Measurements from ENCODE around the gene FBXO17.

Gene FBXO17

GRCh38 chr19:38915329-38916321 lies 59.9 kb downstream of the FBXO17 start:
- DNase-seq: no peak

- no peak for DNase-seq
Observed at GRCh38 chr19:38913958-38914357, 61.6 kb downstream of the FBXO17 start.

GRCh38 chr19:38912600-38913514 lies 62.7 kb downstream of the FBXO17 start:
- no peak for DNase-seq

GRCh38 chr19:38911388-38912001 lies 64.0 kb downstream of the FBXO17 start:
- DNase-seq: no peak

GRCh38 chr19:38910488-38910887 lies 65.1 kb downstream of the FBXO17 start:
- no peak for DNase-seq

- no peak for DNase-seq
Observed at GRCh38 chr19:38908911-38909310, 66.6 kb downstream of the FBXO17 start.

GRCh38 chr19:38907670-38908069 lies 67.9 kb downstream of the FBXO17 start:
- DNase-seq: no peak

- DNase-seq: no peak
Observed at GRCh38 chr19:38907227-38907626, 68.3 kb downstream of the FBXO17 start.

GRCh38 chr19:38905620-38906019 lies 69.9 kb downstream of the FBXO17 start:
- no peak for DNase-seq

- no peak for DNase-seq
Observed at GRCh38 chr19:38904581-38905539, 70.7 kb downstream of the FBXO17 start.

GRCh38 chr19:38901683-38902082 lies 73.9 kb downstream of the FBXO17 start:
- no peak for DNase-seq

GRCh38 chr19:38900743-38901190 lies 74.8 kb downstream of the FBXO17 start:
- DNase-seq: no peak

GRCh38 chr19:38900202-38900629 lies 75.3 kb downstream of the FBXO17 start:
- DNase-seq: no peak

- peak; percentile 100 for DNase-seq
Observed at GRCh38 chr19:38899447-38900201, 75.9 kb downstream of the FBXO17 start, which contains the start of the genes NFKBIB and SIRT2. TSS of gene NFKBIB (plus strand) at chr19:38899969. CDS start at chr19:38900033, 64 bp downstream. TSS of gene SIRT2 (minus strand) at chr19:38899618. CDS start at chr19:38899521, 97 bp downstream.

GRCh38 chr19:38898788-38899446 lies 76.6 kb downstream of the FBXO17 start:
- DNase-seq: no peak

- DNase-seq: no peak
Observed at GRCh38 chr19:38894968-38895367, 80.6 kb downstream of the FBXO17 start.

GRCh38 chr19:38893341-38893771 lies 82.2 kb downstream of the FBXO17 start:
- no peak for DNase-seq

GRCh38 chr19:38892841-38893240 lies 82.7 kb downstream of the FBXO17 start:
- no peak for DNase-seq

GRCh38 chr19:38891771-38892170 lies 83.8 kb downstream of the FBXO17 start:
- DNase-seq: no peak

Measured in activated effector memory CD4-positive, alpha-beta T cell treated with anti-CD3 and anti-CD28 coated beads, Interleukin-2, amount 50 U/mL, for 16 hours (primary cell).